CD14-positive monocyte (primary cell): Measurements from ENCODE around the gene THRA. TPM values are rescaled to one million over a fixed set of nuclear protein-coding genes. Genes with fewer than 3 reads are reported as not detected.

Experiments used
- DNase-seq, 3 donors: peaks; one replicate each; pipeline ENCODE4 v3.0.0-alpha.2; 2011 to 2022
- H2AFZ ChIP-seq: 2 replicates; pipeline ENCODE4 v1.6.0; 2012; ENCODE audit warnings: mild to moderate bottlenecking, low read depth, low read length, inconsistent platforms; ENCODE audit not compliant: insufficient read depth, poor library complexity, severe bottlenecking
- H3K27ac ChIP-seq, 2 donors: 1 replicate in 1 of 2; 2 replicates in 1 of 2; pipeline ENCODE4 v1.5.1; 2012 to 2013; ENCODE audit warnings: low read length in 2 of 2, control low read depth in 1 of 2, inconsistent platforms in 1 of 2, low read depth in 1 of 2, mild to moderate bottlenecking in 1 of 2
- H3K27me3 ChIP-seq, 2 donors: one replicate each; pipeline versions ENCODE4 v1.6.0 to v1.6.1; 2011 to 2013; ENCODE audit warnings: low read length in 2 of 2; ENCODE audit not compliant: control insufficient read depth in 2 of 2, insufficient read depth in 2 of 2
- H3K36me3 ChIP-seq, 2 donors: replicated peaks in 1 of 2; 1 replicate in 1 of 2; 2 replicates in 1 of 2; pipeline versions ENCODE4 v1.5.1 to v1.6.1; 2012 to 2013; ENCODE audit warnings: low read length in 2 of 2, control low read depth in 1 of 2, inconsistent platforms in 1 of 2, mild to moderate bottlenecking in 1 of 2; ENCODE audit not compliant: insufficient read depth in 2 of 2, control insufficient read depth in 1 of 2
- H3K4me1 ChIP-seq, 2 donors: 1 replicate in 1 of 2; 2 replicates in 1 of 2; pipeline versions ENCODE4 v1.5.1 to v1.6.1; 2012 to 2013; ENCODE audit warnings: low read length in 2 of 2, control low read depth in 1 of 2, inconsistent platforms in 1 of 2, mild to moderate bottlenecking in 1 of 2, moderate library complexity in 1 of 2; ENCODE audit not compliant: insufficient read depth in 2 of 2, control insufficient read depth in 1 of 2
- H3K4me2 ChIP-seq: replicated peaks from 2 replicates; pipeline ENCODE3; 2012; ENCODE audit warnings: low read length, moderate library complexity, mild to moderate bottlenecking; ENCODE audit not compliant: poor library complexity, severe bottlenecking; ENCODE audit errors: extremely low read depth
- H3K4me3 ChIP-seq, 3 experiments: fragments of 200-600 bp in 1 of 3; sonication (generic) in 1 of 3; replicated peaks in 1 of 3; 1 replicate in 2 of 3; 2 replicates in 1 of 3; pipeline ENCODE4 v1.5.1; 2011 to 2013; ENCODE audit warnings: low read length in 3 of 3, mild to moderate bottlenecking in 3 of 3, control low read depth in 2 of 3, low read depth in 2 of 3, inconsistent platforms in 1 of 3, moderate library complexity in 1 of 3
- H3K79me2 ChIP-seq: 2 replicates; pipeline ENCODE4 v1.6.0; 2012; ENCODE audit warnings: mild to moderate bottlenecking, control low read depth, inconsistent platforms, low read length, moderate library complexity; ENCODE audit not compliant: insufficient read depth
- H3K9ac ChIP-seq: 2 replicates; pipeline ENCODE4 v1.6.0; 2017; ENCODE audit warnings: low read length, mild to moderate bottlenecking; ENCODE audit not compliant: insufficient read depth, poor library complexity, severe bottlenecking
- H3K9me3 ChIP-seq, 2 donors: replicated peaks in 1 of 2; 1 replicate in 1 of 2; 2 replicates in 1 of 2; pipeline versions ENCODE4 v1.5.1 to v1.6.1; 2012 to 2013; ENCODE audit warnings: low read length in 2 of 2, control low read depth in 1 of 2; ENCODE audit not compliant: control insufficient read depth in 1 of 2, insufficient read depth in 1 of 2
- H4K20me1 ChIP-seq: 2 replicates; pipeline ENCODE4 v1.6.0; 2012; ENCODE audit warnings: mild to moderate bottlenecking, low read length, control low read depth, moderate library complexity; ENCODE audit not compliant: insufficient read depth
- H3K27ac Mint-ChIP-seq, 7 donors: one replicate each; pipeline ENCODE4 v1.8.0; 2020; ENCODE audit warnings: mild to moderate bottlenecking in 7 of 7, mixed read lengths in 7 of 7, moderate library complexity in 6 of 7, inconsistent platforms in 2 of 7
- H3K27me3 Mint-ChIP-seq, 3 donors: one replicate each; pipeline ENCODE4 v1.8.0; 2021 to 2022; ENCODE audit warnings: low read depth in 3 of 3, mild to moderate bottlenecking in 3 of 3, mixed read lengths in 3 of 3, moderate library complexity in 3 of 3, inconsistent platforms in 1 of 3
- H3K36me3 Mint-ChIP-seq, 2 donors: one replicate each; pipeline ENCODE4 v1.8.0; 2020; ENCODE audit warnings: mixed read lengths in 2 of 2, inconsistent platforms in 1 of 2, mild to moderate bottlenecking in 1 of 2
- H3K4me1 Mint-ChIP-seq: one replicate; pipeline ENCODE4 v1.8.0; 2020; ENCODE audit warnings: mild to moderate bottlenecking, mixed read lengths
- H3K4me3 Mint-ChIP-seq, 2 donors: one replicate each; pipeline ENCODE4 v1.8.0; 2020; ENCODE audit warnings: mild to moderate bottlenecking in 2 of 2, mixed read lengths in 2 of 2, moderate library complexity in 1 of 2
- H3K9me3 Mint-ChIP-seq, 7 donors: one replicate each; pipeline ENCODE4 v1.8.0; 2020 to 2022; ENCODE audit warnings: mixed read lengths in 7 of 7, mild to moderate bottlenecking in 6 of 7, moderate library complexity in 6 of 7, inconsistent platforms in 2 of 7
- CTCF ChIP-seq: fragments of 200-600 bp; IDR thresholded peaks from one replicate; pipeline ENCODE4 v1.8.0; 2022; ENCODE audit warnings: antibody characterized with exemption, mild to moderate bottlenecking
- WGBS: methylation state at CpG from one replicate; pipeline ENCODE4 v1.1.5; 2013; ENCODE audit warnings: missing lambda C conversion rate; ENCODE audit not compliant: insufficient coverage; 5-methylcytosine and 5-hydroxymethylcytosine counted together
- intact Hi-C, 2 donors: fragments of 100-400 bp; cut with micrococcal nuclease; formaldehyde crosslinking; loops; one replicate each; pipeline versions ENCODE4 v1.15.0 to v1.15.1; 2023
- polyA plus RNA-seq, 3 donors: library from polyadenylated mRNA; depleted of rRNA in 1 of 3; unstranded in 2 of 3; stranded (reverse) in 1 of 3; fragments of 300-500 nt in 2 of 3; fragments of >200 nt in 1 of 3; fragmentation: Illumina TruSeq in 2 of 3; gene quantifications; 1 replicate in 2 of 3; 2 replicates in 1 of 3; pipeline ENCODE4 v1.2.3, GENCODE V29; 2012 to 2021

THRA gene
- polyA plus RNA-seq, 3 donors: 2.5 to 7.5 (median 3.8) TPM

- Mint-ChIP-seq H3K4me1 (peaks cover 50% of the 10 kb centered on the region), H3K4me3 (peak overlapping the region; percentile 56 to 67), H3K27me3 (no peaks in the 10 kb centered on the region), H3K27ac (peak overlapping the region; percentile 53 to 88 (median 78)), H3K9me3 (no peaks in the 10 kb centered on the region), H3K36me3 (peaks cover 30 to 38% of the 10 kb centered on the region in 2 donors)
- 9% methylated on average over 5 of the region's 11 CpGs for WGBS
- intact Hi-C loops: no loop called here
- peak; percentile 56 to 72 (median 68) for DNase-seq
- Histone ChIP-seq H3K36me3 (peaks cover 14 to 36% of the 10 kb centered on the region in 2 donors), H3K9ac (peak overlapping the region; percentile 27), H3K9me3 (no peaks in the 10 kb centered on the region), H3K4me1 (peaks cover 50% of the 10 kb centered on the region in 2 donors), H2AFZ (peak overlapping the region; percentile 42), H3K4me2 (peak overlapping the region; percentile 52), H3K27ac (peak overlapping the region; percentile 43 to 49), H3K27me3 (no peaks in the 10 kb centered on the region), H4K20me1 (peaks cover 68% of the 10 kb centered on the region), H3K79me2 (peaks cover 44% of the 10 kb centered on the region), H3K4me3 (peak overlapping the region in 1 of 3 experiments; percentile 52)
- TF ChIP-seq CTCF: peak; percentile 98
Observed at GRCh38 chr17:40075201-40075941, 12.6 kb downstream of the THRA start.

GRCh38 chr17:40075942-40076498 is 13.3 kb downstream of the THRA start:
- peak overlapping the region; percentile 27 for H3K9ac ChIP-seq
- peak overlapping the region in 1 of 3 experiments; percentile 52 for H3K4me3 ChIP-seq
- H4K20me1 ChIP-seq: peaks cover 61% of the 10 kb centered on the region
- DNase-seq: no peak
- peak overlapping the region; percentile 52 for H3K4me2 ChIP-seq
- intact Hi-C loops: no loop called here
- peaks cover 37% of the 10 kb centered on the region for H3K79me2 ChIP-seq
- H3K9me3 ChIP-seq: no peaks in the 10 kb centered on the region
- Mint-ChIP-seq H3K4me3 (peak overlapping the region; percentile 41 to 67), H3K27ac (peak overlapping the region in 6 of 7 donors; percentile 53 to 88 (median 70)), H3K36me3 (peaks cover 33 to 45% of the 10 kb centered on the region in 2 donors), H3K9me3 (no peaks in the 10 kb centered on the region), H3K4me1 (peaks cover 44% of the 10 kb centered on the region), H3K27me3 (peaks cover 0 to 1% (median 0%) of the 10 kb centered on the region in 3 donors)
- WGBS: 51% methylated on average over 8 of the region's 8 CpGs
- no peaks in the 10 kb centered on the region for H3K27me3 ChIP-seq
- H2AFZ ChIP-seq: peak overlapping the region; percentile 42
- H3K36me3 ChIP-seq: peaks cover 14 to 36% of the 10 kb centered on the region in 2 donors
- no peak for TF ChIP-seq CTCF
- H3K4me1 ChIP-seq: peaks cover 43 to 44% of the 10 kb centered on the region in 2 donors
- peak overlapping the region in 1 of 2 donors; percentile 43 for H3K27ac ChIP-seq
